Mammary epithelial cell (primary cell): ENCODE results near the gene COMMD10.

Experiments
- EZH2 ChIP-seq: IDR thresholded peaks from 2 replicates; pipeline ENCODE4 v1.6.1; 2012; ENCODE audit warnings: low read length, inconsistent platforms, borderline replicate concordance
- TF ChIP-seq, protein P1 (sequence below), 2 donors: IDR thresholded peaks in 1 of 2; conservative IDR thresholded peaks in 1 of 2; 2 replicates each; pipeline ENCODE4 v1.5.1; 2011 to 2012; ENCODE audit warnings: inconsistent platforms in 2 of 2, low read length in 2 of 2, mild to moderate bottlenecking in 2 of 2, control low read depth in 1 of 2, low read depth in 1 of 2; ENCODE audit not compliant: insufficient read depth in 1 of 2; ENCODE audit errors: extremely low read depth in 1 of 2

DNA sequence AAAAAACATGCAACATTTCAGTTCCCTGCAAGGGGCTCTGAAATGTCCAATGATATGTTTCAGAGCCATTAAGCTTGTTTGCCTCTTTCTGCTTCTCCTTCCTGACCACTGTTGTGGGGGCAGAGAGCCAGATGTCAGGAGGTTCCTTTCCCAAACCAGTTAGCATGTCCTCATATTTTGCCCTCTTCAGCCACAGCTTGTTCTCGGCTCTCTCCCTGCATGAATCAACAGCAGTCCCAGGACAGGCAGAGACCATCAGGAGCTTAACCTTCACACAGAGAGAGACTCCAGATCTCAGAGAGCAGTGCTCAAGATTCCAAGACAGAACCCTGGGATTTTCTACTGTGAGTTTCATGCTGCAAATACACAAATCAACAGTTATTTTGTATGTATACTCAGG is 218.5 kb downstream of the COMMD10 start:
- TF ChIP-seq, protein P1, sequence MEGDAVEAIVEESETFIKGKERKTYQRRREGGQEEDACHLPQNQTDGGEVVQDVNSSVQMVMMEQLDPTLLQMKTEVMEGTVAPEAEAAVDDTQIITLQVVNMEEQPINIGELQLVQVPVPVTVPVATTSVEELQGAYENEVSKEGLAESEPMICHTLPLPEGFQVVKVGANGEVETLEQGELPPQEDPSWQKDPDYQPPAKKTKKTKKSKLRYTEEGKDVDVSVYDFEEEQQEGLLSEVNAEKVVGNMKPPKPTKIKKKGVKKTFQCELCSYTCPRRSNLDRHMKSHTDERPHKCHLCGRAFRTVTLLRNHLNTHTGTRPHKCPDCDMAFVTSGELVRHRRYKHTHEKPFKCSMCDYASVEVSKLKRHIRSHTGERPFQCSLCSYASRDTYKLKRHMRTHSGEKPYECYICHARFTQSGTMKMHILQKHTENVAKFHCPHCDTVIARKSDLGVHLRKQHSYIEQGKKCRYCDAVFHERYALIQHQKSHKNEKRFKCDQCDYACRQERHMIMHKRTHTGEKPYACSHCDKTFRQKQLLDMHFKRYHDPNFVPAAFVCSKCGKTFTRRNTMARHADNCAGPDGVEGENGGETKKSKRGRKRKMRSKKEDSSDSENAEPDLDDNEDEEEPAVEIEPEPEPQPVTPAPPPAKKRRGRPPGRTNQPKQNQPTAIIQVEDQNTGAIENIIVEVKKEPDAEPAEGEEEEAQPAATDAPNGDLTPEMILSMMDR (conservative IDR thresholded peaks at IDR 0.05 in 1 of 2, IDR thresholded peaks at IDR 0.05 in 1 of 2; ENCODE audit: extremely low read depth in 1 of 2, insufficient read depth in 1 of 2, low read depth in 1 of 2, low read length in 2 of 2) = no peak
- no peak for TF ChIP-seq EZH2
